CD14-positive monocyte (primary cell): ENCODE data around the gene MATN4. TPM values are rescaled to one million over a fixed set of nuclear protein-coding genes. Genes with fewer than 3 reads are reported as not detected.

ENCODE experiments used
- DNase-seq, 3 donors: peaks; one replicate each; pipeline ENCODE4 v3.0.0-alpha.2; 2011 to 2022
- H2AFZ ChIP-seq: 2 replicates; pipeline ENCODE4 v1.6.0; 2012; ENCODE audit warnings: mild to moderate bottlenecking, low read depth, low read length, inconsistent platforms; ENCODE audit not compliant: insufficient read depth, poor library complexity, severe bottlenecking
- H3K27ac ChIP-seq, 2 donors: 1 replicate in 1 of 2; 2 replicates in 1 of 2; pipeline ENCODE4 v1.5.1; 2012 to 2013; ENCODE audit warnings: low read length in 2 of 2, control low read depth in 1 of 2, inconsistent platforms in 1 of 2, low read depth in 1 of 2, mild to moderate bottlenecking in 1 of 2
- H3K27me3 ChIP-seq, 2 donors: one replicate each; pipeline versions ENCODE4 v1.6.0 to v1.6.1; 2011 to 2013; ENCODE audit warnings: low read length in 2 of 2; ENCODE audit not compliant: control insufficient read depth in 2 of 2, insufficient read depth in 2 of 2
- H3K36me3 ChIP-seq, 2 donors: replicated peaks in 1 of 2; 1 replicate in 1 of 2; 2 replicates in 1 of 2; pipeline versions ENCODE4 v1.5.1 to v1.6.1; 2012 to 2013; ENCODE audit warnings: low read length in 2 of 2, control low read depth in 1 of 2, inconsistent platforms in 1 of 2, mild to moderate bottlenecking in 1 of 2; ENCODE audit not compliant: insufficient read depth in 2 of 2, control insufficient read depth in 1 of 2
- H3K4me1 ChIP-seq, 2 donors: 1 replicate in 1 of 2; 2 replicates in 1 of 2; pipeline versions ENCODE4 v1.5.1 to v1.6.1; 2012 to 2013; ENCODE audit warnings: low read length in 2 of 2, control low read depth in 1 of 2, inconsistent platforms in 1 of 2, mild to moderate bottlenecking in 1 of 2, moderate library complexity in 1 of 2; ENCODE audit not compliant: insufficient read depth in 2 of 2, control insufficient read depth in 1 of 2
- H3K4me2 ChIP-seq: replicated peaks from 2 replicates; pipeline ENCODE3; 2012; ENCODE audit warnings: low read length, moderate library complexity, mild to moderate bottlenecking; ENCODE audit not compliant: poor library complexity, severe bottlenecking; ENCODE audit errors: extremely low read depth
- H3K4me3 ChIP-seq, 3 experiments: fragments of 200-600 bp in 1 of 3; sonication (generic) in 1 of 3; replicated peaks in 1 of 3; 1 replicate in 2 of 3; 2 replicates in 1 of 3; pipeline ENCODE4 v1.5.1; 2011 to 2013; ENCODE audit warnings: low read length in 3 of 3, mild to moderate bottlenecking in 3 of 3, control low read depth in 2 of 3, low read depth in 2 of 3, inconsistent platforms in 1 of 3, moderate library complexity in 1 of 3
- H3K79me2 ChIP-seq: 2 replicates; pipeline ENCODE4 v1.6.0; 2012; ENCODE audit warnings: mild to moderate bottlenecking, control low read depth, inconsistent platforms, low read length, moderate library complexity; ENCODE audit not compliant: insufficient read depth
- H3K9ac ChIP-seq: 2 replicates; pipeline ENCODE4 v1.6.0; 2017; ENCODE audit warnings: low read length, mild to moderate bottlenecking; ENCODE audit not compliant: insufficient read depth, poor library complexity, severe bottlenecking
- H3K9me3 ChIP-seq, 2 donors: replicated peaks in 1 of 2; 1 replicate in 1 of 2; 2 replicates in 1 of 2; pipeline versions ENCODE4 v1.5.1 to v1.6.1; 2012 to 2013; ENCODE audit warnings: low read length in 2 of 2, control low read depth in 1 of 2; ENCODE audit not compliant: control insufficient read depth in 1 of 2, insufficient read depth in 1 of 2
- H4K20me1 ChIP-seq: 2 replicates; pipeline ENCODE4 v1.6.0; 2012; ENCODE audit warnings: mild to moderate bottlenecking, low read length, control low read depth, moderate library complexity; ENCODE audit not compliant: insufficient read depth
- H3K27ac Mint-ChIP-seq, 7 donors: one replicate each; pipeline ENCODE4 v1.8.0; 2020; ENCODE audit warnings: mild to moderate bottlenecking in 7 of 7, mixed read lengths in 7 of 7, moderate library complexity in 6 of 7, inconsistent platforms in 2 of 7
- H3K27me3 Mint-ChIP-seq, 3 donors: one replicate each; pipeline ENCODE4 v1.8.0; 2021 to 2022; ENCODE audit warnings: low read depth in 3 of 3, mild to moderate bottlenecking in 3 of 3, mixed read lengths in 3 of 3, moderate library complexity in 3 of 3, inconsistent platforms in 1 of 3
- H3K36me3 Mint-ChIP-seq, 2 donors: one replicate each; pipeline ENCODE4 v1.8.0; 2020; ENCODE audit warnings: mixed read lengths in 2 of 2, inconsistent platforms in 1 of 2, mild to moderate bottlenecking in 1 of 2
- H3K4me1 Mint-ChIP-seq: one replicate; pipeline ENCODE4 v1.8.0; 2020; ENCODE audit warnings: mild to moderate bottlenecking, mixed read lengths
- H3K4me3 Mint-ChIP-seq, 2 donors: one replicate each; pipeline ENCODE4 v1.8.0; 2020; ENCODE audit warnings: mild to moderate bottlenecking in 2 of 2, mixed read lengths in 2 of 2, moderate library complexity in 1 of 2
- H3K9me3 Mint-ChIP-seq, 7 donors: one replicate each; pipeline ENCODE4 v1.8.0; 2020 to 2022; ENCODE audit warnings: mixed read lengths in 7 of 7, mild to moderate bottlenecking in 6 of 7, moderate library complexity in 6 of 7, inconsistent platforms in 2 of 7
- CTCF ChIP-seq: fragments of 200-600 bp; IDR thresholded peaks from one replicate; pipeline ENCODE4 v1.8.0; 2022; ENCODE audit warnings: antibody characterized with exemption, mild to moderate bottlenecking
- WGBS: methylation state at CpG from one replicate; pipeline ENCODE4 v1.1.5; 2013; ENCODE audit warnings: missing lambda C conversion rate; ENCODE audit not compliant: insufficient coverage; 5-methylcytosine and 5-hydroxymethylcytosine counted together
- intact Hi-C, 2 donors: fragments of 100-400 bp; cut with micrococcal nuclease; formaldehyde crosslinking; loops; one replicate each; pipeline versions ENCODE4 v1.15.0 to v1.15.1; 2023
- polyA plus RNA-seq, 3 donors: library from polyadenylated mRNA; depleted of rRNA in 1 of 3; unstranded in 2 of 3; stranded (reverse) in 1 of 3; fragments of 300-500 nt in 2 of 3; fragments of >200 nt in 1 of 3; fragmentation: Illumina TruSeq in 2 of 3; gene quantifications; 1 replicate in 2 of 3; 2 replicates in 1 of 3; pipeline ENCODE4 v1.2.3, GENCODE V29; 2012 to 2021

The MATN4 gene
- polyA plus RNA-seq, 3 donors = not detected

- H3K9ac ChIP-seq = no peak overlapping the region
- DNase-seq = no peak
- Mint-ChIP-seq H3K27ac (no peak overlapping the region), H3K36me3 (no peaks in the 10 kb centered on the region), H3K4me1 (no peaks in the 10 kb centered on the region), H3K27me3 (peaks cover 4 to 22% (median 17%) of the 10 kb centered on the region in 3 donors), H3K9me3 (peaks cover 0 to 2% (median 0%) of the 10 kb centered on the region in 7 donors), H3K4me3 (no peak overlapping the region)
- H3K4me3 ChIP-seq = no peak overlapping the region
- no peak overlapping the region for H3K27ac ChIP-seq
- H4K20me1 ChIP-seq = no peaks in the 10 kb centered on the region
- H3K79me2 ChIP-seq = no peaks in the 10 kb centered on the region
- no peaks in the 10 kb centered on the region for H3K4me1 ChIP-seq
- intact Hi-C loops = no loop called here
- no peaks in the 10 kb centered on the region for H3K9me3 ChIP-seq
- WGBS = no CpG with 5 or more reads among the region's 3 CpGs
- H3K27me3 ChIP-seq = peaks cover 4 to 16% of the 10 kb centered on the region in 2 donors
- TF ChIP-seq CTCF = no peak
- no peak overlapping the region for H2AFZ ChIP-seq
- no peaks in the 10 kb centered on the region for H3K36me3 ChIP-seq
- H3K4me2 ChIP-seq = no peak overlapping the region
Measured at GRCh38 chr20:45269056-45269455, 39.0 kb downstream of the MATN4 start.

GRCh38 chr20:45268531-45268930 is 39.6 kb downstream of the MATN4 start:
- TF ChIP-seq CTCF = no peak
- Mint-ChIP-seq H3K4me3 (no peak overlapping the region), H3K27ac (no peak overlapping the region), H3K4me1 (no peaks in the 10 kb centered on the region), H3K9me3 (peaks cover 0 to 1% (median 0%) of the 10 kb centered on the region in 7 donors), H3K27me3 (peaks cover 3 to 18% (median 17%) of the 10 kb centered on the region in 3 donors), H3K36me3 (no peaks in the 10 kb centered on the region)
- Histone ChIP-seq H3K36me3 (no peaks in the 10 kb centered on the region), H3K9me3 (no peaks in the 10 kb centered on the region), H3K27ac (no peak overlapping the region), H4K20me1 (no peaks in the 10 kb centered on the region), H3K79me2 (no peaks in the 10 kb centered on the region), H3K9ac (no peak overlapping the region), H2AFZ (no peak overlapping the region), H3K4me3 (no peak overlapping the region), H3K27me3 (peaks cover 4 to 13% of the 10 kb centered on the region in 2 donors), H3K4me2 (no peak overlapping the region), H3K4me1 (no peaks in the 10 kb centered on the region)
- no CpG with 5 or more reads among the region's 3 CpGs for WGBS
- intact Hi-C loops = no loop called here
- DNase-seq = no peak
